Tibial nerve (tissue), 4 donors: Measurements from ENCODE around the gene OR6K2. TPM values are rescaled to one million over a fixed set of nuclear protein-coding genes. Genes with fewer than 3 reads are reported as not detected.

Source experiments
- DNase-seq, 2 donors: peaks; one replicate each; pipeline ENCODE4 v3.0.0-alpha.2; 2019; ENCODE audit warnings: low spot score in 2 of 2
- H3K27ac ChIP-seq, 4 donors: fragments of 200-600 bp; sonication (generic) in 3 of 4; one replicate each; pipeline ENCODE4 v1.5.1; 2017 to 2019; ENCODE audit warnings: mild to moderate bottlenecking in 1 of 4
- H3K27me3 ChIP-seq, 2 donors: fragments of 200-600 bp; sonication (generic) in 1 of 2; one replicate each; pipeline versions ENCODE4 v1.5.1 to v1.6.0; 2017 to 2019
- H3K36me3 ChIP-seq, 3 donors: fragments of 200-600 bp; sonication (generic); one replicate each; pipeline ENCODE4 v1.5.1; 2018 to 2019
- H3K4me1 ChIP-seq, 4 donors: fragments of 200-600 bp; sonication (generic) in 3 of 4; one replicate each; pipeline ENCODE4 v1.5.1; 2017 to 2019
- H3K4me3 ChIP-seq, 4 donors: fragments of 200-600 bp; sonication (generic) in 3 of 4; one replicate each; pipeline ENCODE4 v1.5.1; 2017 to 2019; ENCODE audit warnings: mild to moderate bottlenecking in 1 of 4, moderate library complexity in 1 of 4
- H3K9me3 ChIP-seq, 4 donors: fragments of 200-600 bp; sonication (generic) in 3 of 4; one replicate each; pipeline ENCODE4 v1.5.1; 2017 to 2019
- CTCF ChIP-seq, 5 experiments: fragments of 200-600 bp in 3 of 5; fragments of 450-650 bp in 2 of 5; sonication (generic) in 3 of 5; IDR thresholded peaks; one replicate each; pipeline ENCODE4 v1.5.1; 2016 to 2019; ENCODE audit warnings: antibody characterized with exemption in 5 of 5, mild to moderate bottlenecking in 3 of 5, moderate library complexity in 2 of 5
- EP300 ChIP-seq, 2 donors: sonication (generic); formaldehyde crosslinking; IDR thresholded peaks; one replicate each; pipeline ENCODE4 v1.6.1; 2017; ENCODE audit warnings: antibody characterized with exemption in 2 of 2, mild to moderate bottlenecking in 1 of 2
- POLR2A ChIP-seq, 2 donors: fragments of 450-650 bp; IDR thresholded peaks; one replicate each; pipeline ENCODE4 v1.6.1; 2017; ENCODE audit warnings: antibody characterized with exemption in 2 of 2, mild to moderate bottlenecking in 2 of 2, moderate library complexity in 2 of 2
- WGBS, 2 donors: methylation state at CpG; one replicate each; pipeline ENCODE4 v1.1.5; 2018; 5-methylcytosine and 5-hydroxymethylcytosine counted together
- total RNA-seq, 4 donors: library from RNA; depleted of rRNA; stranded (reverse); fragments of >200 nt; gene quantifications; one replicate each; pipeline ENCODE4 v1.1.0, GENCODE V29; 2016

The OR6K2 gene
- total RNA-seq, 4 donors from 2014 or later = not detected

- no peak within 1 kb of the TSS for H3K27ac ChIP-seq
- no peaks in the 10 kb centered on the region for H3K36me3 ChIP-seq
- no peaks in the 10 kb centered on the region for H3K4me1 ChIP-seq
- TF ChIP-seq POLR2A (IDR thresholded peaks at IDR 0.05) (no peak), CTCF (IDR thresholded peaks at IDR 0.05) (no peak), EP300 (IDR thresholded peaks at IDR 0.05) (no peak)
- H3K27me3 ChIP-seq = no peaks in the 10 kb centered on the region
- H3K4me3 ChIP-seq = no peak within 1 kb of the TSS
- no peaks in the 10 kb centered on the region for H3K9me3 ChIP-seq
- DNase-seq = no peak
- 66 to 67% methylated on average over 7 of the region's 7 CpGs for WGBS, 2 donors
Observed at GRCh38 chr1:158686111-158687009, 14.1 kb downstream of the OR6K2 start, which contains the start of gene SPTA1. Gene SPTA1 (minus strand): TSS chr1:158686715. CDS start chr1:158686517, 198 bp downstream.

- TF ChIP-seq EP300 (IDR thresholded peaks at IDR 0.05) = no peak
- no peak for TF ChIP-seq POLR2A (IDR thresholded peaks at IDR 0.05)
- no peak for TF ChIP-seq CTCF (IDR thresholded peaks at IDR 0.05)
- H3K27ac ChIP-seq = no peak overlapping the region
- H3K27me3 ChIP-seq = no peaks in the 10 kb centered on the region
- no peaks in the 10 kb centered on the region for H3K4me1 ChIP-seq
- WGBS, 2 donors = 77 to 79% methylated on average over 7 of the region's 7 CpGs
- DNase-seq = no peak
- H3K9me3 ChIP-seq = no peaks in the 10 kb centered on the region
- H3K4me3 ChIP-seq = no peak overlapping the region
- H3K36me3 ChIP-seq = no peaks in the 10 kb centered on the region
Observed at GRCh38 chr1:158685085-158685484, 15.4 kb downstream of the OR6K2 start.

- H3K9me3 ChIP-seq = no peaks in the 10 kb centered on the region
- 88 to 99% methylated on average over 2 of the region's 2 CpGs for WGBS, 2 donors
- DNase-seq = no peak
- H3K4me3 ChIP-seq = no peak overlapping the region
- no peaks in the 10 kb centered on the region for H3K27me3 ChIP-seq
- H3K4me1 ChIP-seq = no peaks in the 10 kb centered on the region
- H3K27ac ChIP-seq = no peak overlapping the region
- TF ChIP-seq CTCF (IDR thresholded peaks at IDR 0.05) = no peak
- no peak for TF ChIP-seq EP300 (IDR thresholded peaks at IDR 0.05)
- no peak for TF ChIP-seq POLR2A (IDR thresholded peaks at IDR 0.05)
- no peaks in the 10 kb centered on the region for H3K36me3 ChIP-seq
Observed at GRCh38 chr1:158681606-158682005, 18.8 kb downstream of the OR6K2 start.

- Histone ChIP-seq H3K9me3 (no peaks in the 10 kb centered on the region), H3K4me3 (no peak overlapping the region), H3K36me3 (no peaks in the 10 kb centered on the region), H3K27ac (no peak overlapping the region), H3K27me3 (no peaks in the 10 kb centered on the region), H3K4me1 (no peaks in the 10 kb centered on the region)
- WGBS, 2 donors = 97% methylated on average over 1 of the region's 1 CpG
- DNase-seq = no peak
- TF ChIP-seq POLR2A (IDR thresholded peaks at IDR 0.05) (no peak), EP300 (IDR thresholded peaks at IDR 0.05) (no peak), CTCF (IDR thresholded peaks at IDR 0.05) (no peak)
Observed at GRCh38 chr1:158679289-158679688, 21.2 kb downstream of the OR6K2 start.

GRCh38 chr1:158675563-158676323, 24.7 kb downstream of the OR6K2 start:
- H3K27me3 ChIP-seq = no peaks in the 10 kb centered on the region
- H3K4me3 ChIP-seq = no peak overlapping the region
- H3K27ac ChIP-seq = no peak overlapping the region
- no peaks in the 10 kb centered on the region for H3K9me3 ChIP-seq
- no peaks in the 10 kb centered on the region for H3K4me1 ChIP-seq
- no peaks in the 10 kb centered on the region for H3K36me3 ChIP-seq
- WGBS, 2 donors = 47 to 52% methylated on average over 4 of the region's 4 CpGs
- TF ChIP-seq EP300 (IDR thresholded peaks at IDR 0.05) = no peak
- TF ChIP-seq POLR2A (IDR thresholded peaks at IDR 0.05) = no peak
- TF ChIP-seq CTCF (IDR thresholded peaks at IDR 0.05) = no peak
- no peak for DNase-seq
